Parietal lobe (tissue), 1 donor: ENCODE results near the gene CLEC19A. TPM values are rescaled to one million over a fixed set of nuclear protein-coding genes. Genes with fewer than 3 reads are reported as not detected.

ENCODE experiments used
- total RNA-seq: library from RNA; depleted of rRNA; stranded (reverse); fragments of >200 nt; gene quantifications from one replicate; pipeline ENCODE4 v1.2.3, GENCODE V29; 2014

The CLEC19A gene
- 0.31 TPM for total RNA-seq

GRCh38 chr16:19285431-19285830, at the start of gene CLEC19A:
Gene CLEC19A, plus strand, starts transcription at chr16:19285731. Its CDS starts 121 bp downstream, at chr16:19285852.

Other genes starting within 250 kb of the CLEC19A start
- gene COQ7, start 218.1 kb upstream of the CLEC19A start, total RNA-seq = 44.1 TPM
- 2.8 TPM for gene ITPRIPL2, start 171.8 kb upstream of the CLEC19A start, total RNA-seq
- gene SYT17, start 117.5 kb upstream of the CLEC19A start, total RNA-seq = 16.9 TPM
- gene TMC5, start 132.2 kb downstream of the CLEC19A start, total RNA-seq = 0.31 TPM
- gene GDE1, start 236.4 kb downstream of the CLEC19A start, total RNA-seq = 37.6 TPM
- gene CCP110, start 238.2 kb downstream of the CLEC19A start, total RNA-seq = 100 TPM